Measurements from ENCODE around the gene DNM2.

The DNM2 gene

DNA sequence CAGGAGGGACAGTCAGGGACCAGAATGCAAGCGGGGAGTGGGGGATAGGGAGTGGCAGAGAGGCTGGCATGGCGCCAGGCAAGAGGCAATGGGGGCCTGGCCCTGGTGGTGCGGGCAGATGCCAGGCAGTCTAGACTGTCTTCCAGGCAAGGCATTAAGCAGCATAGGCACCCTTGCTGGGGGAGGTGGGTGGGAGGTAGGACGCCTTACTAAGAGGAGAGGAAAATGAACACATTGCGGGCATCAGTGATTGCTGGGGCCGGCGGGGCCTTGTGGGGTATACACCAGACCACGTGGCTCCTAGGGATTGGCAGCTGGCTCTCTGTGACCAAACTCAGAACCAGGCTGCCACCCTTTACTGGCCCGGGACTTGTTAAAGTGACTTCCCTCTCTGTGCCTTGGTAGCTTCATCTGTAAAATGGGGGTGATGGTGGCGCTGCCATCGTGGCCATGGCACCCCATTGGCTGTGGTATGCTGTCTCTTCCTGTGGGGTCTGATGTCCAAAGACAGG lies 46.0 kb downstream of the DNM2 start:
- no peak for TF ChIP-seq CTCF (IDR thresholded peaks at IDR 0.05; ENCODE audit: control insufficient read depth, insufficient read depth, low read depth, low read length, missing control alignments)
- no peak for DNase-seq (ENCODE audit: low read depth)
- no peak overlapping the region for H3K4me3 ChIP-seq (ENCODE audit: control insufficient read depth, low read depth, low read length)

DNA sequence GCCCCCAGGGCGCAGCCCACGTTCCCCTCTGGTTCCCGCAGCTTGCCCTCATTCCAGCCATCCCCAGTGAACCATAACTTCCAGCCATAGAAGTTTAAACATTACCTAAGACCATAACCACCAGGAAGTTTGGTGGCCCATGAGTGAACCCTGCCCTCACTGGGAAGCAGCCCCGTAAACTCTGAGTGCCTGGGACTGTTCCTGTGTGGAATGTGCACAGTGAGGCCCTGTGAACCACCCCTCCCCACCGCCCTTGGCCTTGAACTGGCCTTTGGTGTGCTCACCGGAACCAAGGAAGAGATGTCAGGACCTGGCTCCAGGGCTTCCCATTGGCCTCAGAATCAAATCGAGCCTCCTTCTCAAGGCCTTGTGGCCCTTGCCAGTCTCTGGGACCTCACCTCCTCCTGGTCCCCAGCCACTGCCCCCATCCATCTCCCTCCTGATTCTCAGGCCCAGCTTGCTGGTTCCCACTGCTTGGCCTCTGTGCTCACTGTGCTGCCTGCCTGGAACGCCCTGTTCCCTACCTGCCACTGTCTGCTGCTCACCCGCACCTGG lies 46.5 kb downstream of the DNM2 start:
- no peak overlapping the region for H3K4me3 ChIP-seq (ENCODE audit: control insufficient read depth, low read depth, low read length)
- no peak for TF ChIP-seq CTCF (IDR thresholded peaks at IDR 0.05; ENCODE audit: control insufficient read depth, insufficient read depth, low read depth, low read length, missing control alignments)
- DNase-seq (ENCODE audit: low read depth), result no peak

DNA sequence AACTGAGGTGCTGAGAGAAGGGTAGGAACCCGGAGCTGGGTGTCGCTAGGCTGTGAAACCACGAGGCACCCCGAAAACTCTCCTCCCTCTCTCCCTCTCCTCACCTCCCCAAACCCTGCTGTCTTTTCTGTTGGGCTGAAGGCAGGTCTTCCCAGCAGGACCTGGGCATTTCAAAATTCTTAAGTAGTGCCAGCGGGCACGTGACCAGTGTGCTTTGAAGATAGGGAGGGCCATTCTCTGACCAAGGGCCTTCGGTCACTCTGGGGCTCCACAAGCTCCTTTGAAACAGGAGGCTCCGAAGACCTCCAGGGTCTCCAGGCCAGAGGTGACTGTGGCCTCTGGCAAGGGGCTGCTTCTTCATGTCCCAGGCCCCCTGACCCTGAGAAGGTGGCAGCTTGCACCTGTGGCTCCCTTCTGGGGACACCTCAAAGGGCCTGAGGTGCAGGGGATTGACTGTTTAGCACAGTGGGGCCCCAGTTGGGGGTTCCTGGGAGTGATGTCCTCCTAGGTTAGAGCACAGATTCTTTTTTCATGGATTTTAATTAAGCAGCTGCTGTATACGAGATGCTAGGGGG lies 48.3 kb downstream of the DNM2 start:
- no peak overlapping the region for H3K4me3 ChIP-seq (ENCODE audit: control insufficient read depth, low read depth, low read length)
- no peak for TF ChIP-seq CTCF (IDR thresholded peaks at IDR 0.05; ENCODE audit: control insufficient read depth, insufficient read depth, low read depth, low read length, missing control alignments)
- no peak for DNase-seq (ENCODE audit: low read depth)

- DNase-seq (ENCODE audit: low read depth), result no peak
- no peak for TF ChIP-seq CTCF (IDR thresholded peaks at IDR 0.05; ENCODE audit: control insufficient read depth, insufficient read depth, low read depth, low read length, missing control alignments)
- H3K4me3 ChIP-seq (ENCODE audit: control insufficient read depth, low read depth, low read length), result no peak overlapping the region
These were observed 48.9 kb downstream of the DNM2 start for GRCh38 chr19:10766671-10767201.

GRCh38 chr19:10767726-10768125 lies 49.8 kb downstream of the DNM2 start:
- H3K4me3 ChIP-seq (ENCODE audit: control insufficient read depth, low read depth, low read length), result no peak overlapping the region
- no peak for TF ChIP-seq CTCF (IDR thresholded peaks at IDR 0.05; ENCODE audit: control insufficient read depth, insufficient read depth, low read depth, low read length, missing control alignments)
- no peak for DNase-seq (ENCODE audit: low read depth)

DNA sequence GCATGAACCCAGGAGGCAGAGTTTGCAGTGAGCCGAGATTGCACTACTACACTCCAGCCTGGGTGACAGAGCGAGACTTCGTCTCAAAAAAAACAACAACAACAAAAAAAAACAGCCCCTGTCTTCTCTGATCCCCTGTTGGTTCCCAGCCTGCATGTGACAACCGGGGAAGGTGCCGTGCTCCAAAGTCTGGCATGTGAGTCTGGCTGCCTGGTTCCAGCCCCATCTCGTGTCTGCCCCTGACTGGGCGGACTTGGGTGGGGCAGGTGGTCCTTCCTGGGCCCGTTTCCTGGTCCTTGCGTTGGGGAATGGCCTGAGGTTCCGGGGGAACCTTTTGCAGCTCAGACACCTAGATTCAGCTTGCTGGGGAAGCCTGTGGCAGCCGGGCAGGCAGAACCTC lies 50.5 kb downstream of the DNM2 start:
- no peak for DNase-seq (ENCODE audit: low read depth)
- no peak overlapping the region for H3K4me3 ChIP-seq (ENCODE audit: control insufficient read depth, low read depth, low read length)
- no peak for TF ChIP-seq CTCF (IDR thresholded peaks at IDR 0.05; ENCODE audit: control insufficient read depth, insufficient read depth, low read depth, low read length, missing control alignments)
